ENCODE measurements around the gene CEP170B.

The CEP170B gene
- long read RNA-seq: 0 reads

- Histone ChIP-seq H3K4me3 (replicated peaks; ENCODE audit: insufficient read depth, low read length) (peak within 1 kb of the TSS; percentile 31), H3K27me3 (ENCODE audit: insufficient read depth, poor library complexity, severe bottlenecking) (peaks cover 38% of the 10 kb centered on the region), H3K27ac (replicated peaks) (no peak within 1 kb of the TSS)
- TF ChIP-seq GABPA (IDR thresholded peaks at IDR 0.05; ENCODE audit: low read depth) (no peak), POLR2AphosphoS5 (IDR thresholded peaks at IDR 0.05; ENCODE audit: low read depth) (no peak), REST (IDR thresholded peaks at IDR 0.05; ENCODE audit: insufficient replicate concordance, low read depth) (no peak), CTCF (IDR thresholded peaks at IDR 0.05; ENCODE audit: insufficient read depth, low read length) (no peak), SPI1 (IDR thresholded peaks at IDR 0.05; ENCODE audit: borderline replicate concordance, low read depth) (no peak)
- no peak for DNase-seq (ENCODE audit: low read depth in 1 of 2, low spot score in 1 of 2)
Observed at GRCh38 chr14:104865081-104865630, at the start of gene CEP170B. TSS of gene CEP170B (plus strand) at chr14:104865268. CDS start at chr14:104868451, 3,183 bp downstream.

- H3K4me3 ChIP-seq (replicated peaks; ENCODE audit: insufficient read depth, low read length): peak overlapping the region; percentile 60
- TF ChIP-seq POLR2AphosphoS5 (IDR thresholded peaks at IDR 0.05; ENCODE audit: low read depth) (no peak), GABPA (IDR thresholded peaks at IDR 0.05; ENCODE audit: low read depth) (no peak), SPI1 (IDR thresholded peaks at IDR 0.05; ENCODE audit: borderline replicate concordance, low read depth) (no peak), CTCF (IDR thresholded peaks at IDR 0.05; ENCODE audit: insufficient read depth, low read length) (no peak), REST (IDR thresholded peaks at IDR 0.05; ENCODE audit: insufficient replicate concordance, low read depth) (no peak)
- DNase-seq (ENCODE audit: low read depth in 1 of 2, low spot score in 1 of 2): no peak
- H3K27me3 ChIP-seq (ENCODE audit: insufficient read depth, poor library complexity, severe bottlenecking): no peaks in the 10 kb centered on the region
- H3K27ac ChIP-seq (replicated peaks): peak overlapping the region; percentile 85
Observed at GRCh38 chr14:104816616-104816884, 48.5 kb upstream of the CEP170B start.

- Histone ChIP-seq H3K4me3 (replicated peaks; ENCODE audit: insufficient read depth, low read length) (no peak overlapping the region), H3K27me3 (ENCODE audit: insufficient read depth, poor library complexity, severe bottlenecking) (no peaks in the 10 kb centered on the region), H3K27ac (replicated peaks) (no peak overlapping the region)
- TF ChIP-seq CTCF (IDR thresholded peaks at IDR 0.05; ENCODE audit: insufficient read depth, low read length) (no peak), REST (IDR thresholded peaks at IDR 0.05; ENCODE audit: insufficient replicate concordance, low read depth) (no peak), POLR2AphosphoS5 (IDR thresholded peaks at IDR 0.05; ENCODE audit: low read depth) (no peak), SPI1 (IDR thresholded peaks at IDR 0.05; ENCODE audit: borderline replicate concordance, low read depth) (no peak), GABPA (IDR thresholded peaks at IDR 0.05; ENCODE audit: low read depth) (no peak)
- DNase-seq (ENCODE audit: low read depth in 1 of 2, low spot score in 1 of 2): no peak
Observed at GRCh38 chr14:104817930-104818713, 46.9 kb upstream of the CEP170B start.
